Mucosa of gallbladder (tissue), 1 donor: ENCODE measurements around the gene PTPRN2. TPM values are rescaled to one million over a fixed set of nuclear protein-coding genes. Genes with fewer than 3 reads are reported as not detected.

Experiments
- DNase-seq: peaks from one replicate; pipeline ENCODE4 v3.0.0-alpha.2; 2020; ENCODE audit warnings: low spot score
- total RNA-seq: library from RNA; stranded (reverse); gene quantifications from one replicate; pipeline ENCODE4 v1.2.1, GENCODE V29; 2021
- donor health status: DM: no; HTN: no; CAD: no.

PTPRN2 gene
- total RNA-seq, 1 donor from 2014 or later: 11.9 TPM

GRCh38 chr7:158018098-158018762 lies 569.4 kb downstream of the PTPRN2 start:
- DNase-seq: no peak

GRCh38 chr7:158017111-158018097 lies 570.2 kb downstream of the PTPRN2 start:
- no peak for DNase-seq

GRCh38 chr7:158016180-158017097 lies 571.2 kb downstream of the PTPRN2 start:
- DNase-seq: no peak

GRCh38 chr7:158015403-158016179 lies 572.0 kb downstream of the PTPRN2 start:
- DNase-seq: no peak

GRCh38 chr7:158014976-158015375 lies 572.6 kb downstream of the PTPRN2 start:
- no peak for DNase-seq

GRCh38 chr7:158013085-158013668 lies 574.4 kb downstream of the PTPRN2 start:
- no peak for DNase-seq

- no peak for DNase-seq
Observed at GRCh38 chr7:158011941-158012340, 575.7 kb downstream of the PTPRN2 start.

GRCh38 chr7:158010961-158011693 lies 576.5 kb downstream of the PTPRN2 start:
- no peak for DNase-seq

GRCh38 chr7:158009886-158010285 lies 577.7 kb downstream of the PTPRN2 start:
- DNase-seq: no peak

- no peak for DNase-seq
Observed at GRCh38 chr7:158008267-158008666, 579.4 kb downstream of the PTPRN2 start.

GRCh38 chr7:158007697-158008257 lies 579.8 kb downstream of the PTPRN2 start:
- DNase-seq: no peak

GRCh38 chr7:158006841-158007696 lies 580.6 kb downstream of the PTPRN2 start:
- DNase-seq: no peak

GRCh38 chr7:158005531-158005930 lies 582.1 kb downstream of the PTPRN2 start:
- no peak for DNase-seq

- no peak for DNase-seq
Observed at GRCh38 chr7:158004123-158004490, 583.5 kb downstream of the PTPRN2 start.

- no peak for DNase-seq
Observed at GRCh38 chr7:158003441-158004122, 584.0 kb downstream of the PTPRN2 start.

GRCh38 chr7:158002486-158003080 lies 585.0 kb downstream of the PTPRN2 start:
- no peak for DNase-seq

- DNase-seq: no peak
Observed at GRCh38 chr7:158001621-158002320, 585.9 kb downstream of the PTPRN2 start.
